ENCODE measurements around the gene P4HA1.
"Not testable (repeated sequence)": the region's sequence is repeated elsewhere in the genome, so short reads cannot be mapped to it uniquely, and the experiment has no call there.

Gene P4HA1

DNA sequence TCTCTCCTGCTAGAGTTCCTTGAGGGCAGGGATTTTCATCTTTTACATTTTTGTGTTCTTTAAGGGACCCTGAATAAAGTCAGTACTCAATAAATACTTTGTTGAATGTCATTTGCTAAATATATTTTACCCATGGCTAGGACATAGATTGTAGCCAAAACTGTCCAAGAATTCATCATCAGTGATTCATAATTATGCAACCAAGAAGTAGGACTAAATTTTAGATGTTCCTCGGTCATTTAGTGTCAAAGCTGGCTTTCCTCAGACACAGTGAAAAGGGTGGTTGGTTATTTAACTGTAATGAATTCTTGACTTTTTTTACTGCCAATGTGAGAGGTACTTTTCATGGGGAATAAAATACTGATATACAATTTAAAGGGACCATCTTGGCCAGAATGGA, 16.9 kb upstream of the P4HA1 start:
- in situ Hi-C loops (cut with MboI; ENCODE audit: low pct_unique_long_range_greater_than_20kb, low sequenced_read_pairs, unreplicated experiment) = no loop called here
- TF ChIP-seq, protein P1, sequence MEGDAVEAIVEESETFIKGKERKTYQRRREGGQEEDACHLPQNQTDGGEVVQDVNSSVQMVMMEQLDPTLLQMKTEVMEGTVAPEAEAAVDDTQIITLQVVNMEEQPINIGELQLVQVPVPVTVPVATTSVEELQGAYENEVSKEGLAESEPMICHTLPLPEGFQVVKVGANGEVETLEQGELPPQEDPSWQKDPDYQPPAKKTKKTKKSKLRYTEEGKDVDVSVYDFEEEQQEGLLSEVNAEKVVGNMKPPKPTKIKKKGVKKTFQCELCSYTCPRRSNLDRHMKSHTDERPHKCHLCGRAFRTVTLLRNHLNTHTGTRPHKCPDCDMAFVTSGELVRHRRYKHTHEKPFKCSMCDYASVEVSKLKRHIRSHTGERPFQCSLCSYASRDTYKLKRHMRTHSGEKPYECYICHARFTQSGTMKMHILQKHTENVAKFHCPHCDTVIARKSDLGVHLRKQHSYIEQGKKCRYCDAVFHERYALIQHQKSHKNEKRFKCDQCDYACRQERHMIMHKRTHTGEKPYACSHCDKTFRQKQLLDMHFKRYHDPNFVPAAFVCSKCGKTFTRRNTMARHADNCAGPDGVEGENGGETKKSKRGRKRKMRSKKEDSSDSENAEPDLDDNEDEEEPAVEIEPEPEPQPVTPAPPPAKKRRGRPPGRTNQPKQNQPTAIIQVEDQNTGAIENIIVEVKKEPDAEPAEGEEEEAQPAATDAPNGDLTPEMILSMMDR (IDR thresholded peaks at IDR 0.05; ENCODE audit: extremely low read depth, insufficient read depth, missing control alignments) = no peak
- no peak for DNase-seq (ENCODE audit: low spot score)

DNA sequence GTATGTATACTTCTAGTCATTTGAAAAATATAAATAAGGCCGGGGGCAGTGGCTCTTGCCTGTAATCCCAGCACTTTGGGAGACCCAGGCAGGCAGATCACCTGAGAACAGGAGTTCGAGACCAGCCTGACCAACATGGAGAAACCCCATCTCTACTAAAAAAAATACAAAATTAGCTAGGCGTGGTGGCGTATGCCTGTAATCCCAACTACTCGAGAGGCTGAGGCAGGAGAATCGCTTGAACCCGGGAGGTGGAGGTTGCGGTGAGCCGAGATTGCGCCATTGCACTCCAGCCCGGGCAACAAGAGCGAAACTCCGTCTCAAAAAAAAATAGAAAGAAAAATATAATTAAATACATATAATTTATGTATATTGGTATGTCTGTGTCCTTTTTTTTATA, 15.4 kb upstream of the P4HA1 start:
- DNase-seq (ENCODE audit: low spot score); in situ Hi-C loops (cut with MboI; ENCODE audit: low pct_unique_long_range_greater_than_20kb, low sequenced_read_pairs, unreplicated experiment): not testable (repeated sequence)

DNA sequence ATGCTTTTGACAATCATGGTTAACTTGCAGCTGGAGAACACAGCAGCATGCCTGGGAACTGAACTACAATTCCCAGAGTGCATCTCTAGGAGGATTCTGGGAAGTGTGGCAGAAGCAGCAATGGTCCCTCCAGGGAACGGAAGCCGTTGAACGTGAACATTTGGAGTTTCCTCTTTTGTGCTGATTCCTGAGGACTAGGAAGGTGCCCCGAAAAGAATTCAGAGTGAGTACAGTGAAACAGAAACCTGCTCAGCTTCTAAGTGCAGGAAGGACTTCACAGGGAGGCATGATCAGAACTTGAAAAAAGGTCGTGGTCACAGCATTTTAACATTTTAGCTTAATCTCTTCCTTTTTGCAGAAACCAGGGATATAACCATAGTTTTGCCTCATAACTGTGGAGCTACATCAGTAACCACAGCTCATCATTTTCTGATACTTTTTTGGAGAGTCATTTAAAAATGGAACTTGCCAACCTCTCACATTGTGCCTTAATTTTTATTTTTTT, 13.7 kb upstream of the P4HA1 start, which contains the start of gene NUDT13:
Gene NUDT13 (plus strand): TSS at position 111 of the 505 bp plus-strand sequence. CDS start 3,911 bp downstream, outside the sequence.
- TF ChIP-seq, protein P1 (IDR thresholded peaks at IDR 0.05; ENCODE audit: extremely low read depth, insufficient read depth, missing control alignments) = no peak
- in situ Hi-C loops (cut with MboI; ENCODE audit: low pct_unique_long_range_greater_than_20kb, low sequenced_read_pairs, unreplicated experiment) = no loop called here
- DNase-seq (ENCODE audit: low spot score) = peak; percentile 58

DNA sequence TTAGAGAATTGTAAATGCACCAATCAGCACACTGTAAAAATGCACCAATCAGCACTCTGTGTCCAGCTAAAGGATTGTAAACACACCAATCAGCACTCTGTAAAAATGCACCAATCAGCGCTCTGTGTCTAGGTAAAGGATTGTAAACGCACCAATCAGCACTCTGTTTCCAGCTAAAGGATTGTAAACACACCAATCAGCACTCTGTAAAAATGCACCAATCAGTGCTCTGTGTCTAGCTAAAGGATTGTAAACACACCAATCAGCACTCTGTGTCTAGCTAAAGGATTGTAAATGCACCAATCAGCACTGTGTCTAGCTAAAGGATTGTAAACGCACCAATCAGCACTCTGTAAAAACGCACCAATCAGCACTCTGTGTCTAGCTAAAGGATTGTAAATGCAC, 12.6 kb upstream of the P4HA1 start:
- DNase-seq (ENCODE audit: low spot score); in situ Hi-C loops (cut with MboI; ENCODE audit: low pct_unique_long_range_greater_than_20kb, low sequenced_read_pairs, unreplicated experiment): not testable (repeated sequence)

DNA sequence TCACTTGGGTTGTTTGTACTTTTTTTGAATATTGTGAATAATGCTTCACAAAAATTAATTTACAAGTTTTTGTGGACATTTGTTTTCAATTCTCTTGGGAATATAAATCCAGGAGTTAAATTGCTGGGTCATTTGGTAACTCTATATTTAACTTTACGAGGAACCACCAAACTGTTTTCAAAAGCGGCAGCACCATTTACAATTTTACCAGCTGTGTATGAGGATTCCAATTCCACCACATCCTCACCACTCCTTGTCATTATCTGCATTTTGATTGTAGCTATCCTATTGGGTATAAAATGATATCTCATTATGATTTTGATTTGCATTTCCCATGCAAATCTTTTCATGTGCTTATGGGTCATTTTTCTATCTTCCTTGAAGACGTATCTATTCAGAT, 9.6 kb upstream of the P4HA1 start:
- in situ Hi-C loops (cut with MboI; ENCODE audit: low pct_unique_long_range_greater_than_20kb, low sequenced_read_pairs, unreplicated experiment) = no loop called here
- DNase-seq (ENCODE audit: low spot score) = no peak
- TF ChIP-seq, protein P1 (IDR thresholded peaks at IDR 0.05; ENCODE audit: extremely low read depth, insufficient read depth, missing control alignments) = no peak

DNA sequence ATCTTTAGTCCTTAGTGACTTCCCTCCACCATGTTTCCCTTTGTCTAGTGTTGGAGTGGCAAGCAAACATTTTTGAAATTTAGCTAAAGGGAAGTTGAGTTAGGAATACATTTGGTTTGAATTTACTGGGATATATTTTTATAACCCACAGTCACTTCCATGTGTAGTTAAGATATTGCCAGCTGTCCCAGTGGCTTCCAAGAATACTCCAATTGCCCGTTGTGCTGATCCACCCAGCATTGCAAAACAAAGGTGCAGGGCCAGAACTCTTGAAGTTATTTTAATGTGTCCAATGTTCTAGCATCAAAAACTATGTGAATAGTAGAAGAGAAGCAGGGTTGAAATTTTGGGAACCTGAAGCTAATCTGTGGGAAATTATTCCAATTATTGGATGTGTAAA, 2.5 kb upstream of the P4HA1 start:
- in situ Hi-C loops (cut with MboI; ENCODE audit: low pct_unique_long_range_greater_than_20kb, low sequenced_read_pairs, unreplicated experiment) = no loop called here
- DNase-seq (ENCODE audit: low spot score) = no peak
- TF ChIP-seq, protein P1 (IDR thresholded peaks at IDR 0.05; ENCODE audit: extremely low read depth, insufficient read depth, missing control alignments) = no peak

DNA sequence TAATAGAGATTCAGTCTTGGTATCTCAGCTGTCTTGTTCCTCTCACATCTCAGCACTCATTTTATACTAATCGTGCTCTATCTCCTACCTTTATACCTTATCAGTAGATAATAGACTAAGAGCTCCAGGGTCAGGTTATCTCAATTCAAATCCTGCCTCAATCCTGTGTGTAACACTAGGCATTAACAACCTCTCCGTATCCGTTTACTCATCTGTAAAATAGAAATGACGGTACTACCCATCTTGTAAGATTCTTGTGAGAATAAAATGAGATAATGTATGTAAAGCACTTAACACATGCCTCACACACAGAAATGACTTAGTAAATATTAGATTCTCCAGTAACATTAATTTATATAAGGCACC, 622 bp upstream of the P4HA1 start:
- in situ Hi-C loops (cut with MboI; ENCODE audit: low pct_unique_long_range_greater_than_20kb, low sequenced_read_pairs, unreplicated experiment) = no loop called here
- TF ChIP-seq, protein P1 (IDR thresholded peaks at IDR 0.05; ENCODE audit: extremely low read depth, insufficient read depth, missing control alignments) = no peak
- no peak for DNase-seq (ENCODE audit: low spot score)

DNA sequence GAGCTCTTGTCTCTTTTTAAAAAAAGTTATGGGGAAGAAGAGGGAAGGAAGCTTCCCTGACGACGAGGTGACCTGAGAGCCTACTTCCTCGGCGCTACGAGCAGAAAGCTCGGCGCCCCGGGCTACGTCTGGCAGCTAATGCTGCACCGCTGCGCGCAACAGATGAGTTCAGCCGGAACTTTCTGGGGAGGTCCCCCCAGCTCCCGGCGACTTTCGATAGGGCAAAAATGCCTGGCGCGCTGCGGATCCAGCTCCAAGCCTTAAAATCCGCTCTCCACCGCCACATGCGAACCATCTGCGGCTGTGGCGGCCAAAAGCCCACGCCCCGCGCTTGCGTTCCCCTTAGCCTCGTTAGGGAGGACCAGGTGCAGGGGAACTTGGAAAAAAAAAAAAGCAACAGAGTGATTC, 621 bp downstream of the P4HA1 start:
- TF ChIP-seq, protein P1 (IDR thresholded peaks at IDR 0.05; ENCODE audit: extremely low read depth, insufficient read depth, missing control alignments) = no peak
- peak; percentile 66 for DNase-seq (ENCODE audit: low spot score)
- in situ Hi-C loops (cut with MboI; ENCODE audit: low pct_unique_long_range_greater_than_20kb, low sequenced_read_pairs, unreplicated experiment) = no loop called here

All from GM13977 (cell line).